Panc1 (cell line): ENCODE results near the gene CTLA4.

Experiments used
- POLR2AphosphoS5 ChIP-seq: IDR thresholded peaks from 2 replicates; pipeline ENCODE4 v1.6.1; 2012; ENCODE audit warnings: mild to moderate bottlenecking, low read depth, low read length, moderate library complexity
- SIN3A ChIP-seq: IDR thresholded peaks from 2 replicates; pipeline ENCODE4 v1.6.1; 2012; ENCODE audit warnings: low read depth, mild to moderate bottlenecking, low read length, moderate library complexity, borderline replicate concordance; ENCODE audit not compliant: insufficient read depth
- TCF7L2 ChIP-seq: IDR thresholded peaks from 2 replicates; pipeline ENCODE4 v1.6.1; 2011; ENCODE audit warnings: mild to moderate bottlenecking, low read depth, low read length, inconsistent platforms
- TF ChIP-seq, protein P1 (sequence below): fragments of 450-650 bp; IDR thresholded peaks from 2 replicates; pipeline ENCODE4 v1.5.1; 2017; ENCODE audit warnings: mild to moderate bottlenecking
- TF ChIP-seq, protein P2 (sequence below), 2 experiments: IDR thresholded peaks; 2 replicates each; pipeline ENCODE4 v1.6.1; 2011 to 2012; ENCODE audit warnings: low read depth in 2 of 2, control low read depth in 1 of 2, low read length in 1 of 2, mild to moderate bottlenecking in 1 of 2, moderate library complexity in 1 of 2; ENCODE audit not compliant: insufficient read depth in 1 of 2

DNA sequence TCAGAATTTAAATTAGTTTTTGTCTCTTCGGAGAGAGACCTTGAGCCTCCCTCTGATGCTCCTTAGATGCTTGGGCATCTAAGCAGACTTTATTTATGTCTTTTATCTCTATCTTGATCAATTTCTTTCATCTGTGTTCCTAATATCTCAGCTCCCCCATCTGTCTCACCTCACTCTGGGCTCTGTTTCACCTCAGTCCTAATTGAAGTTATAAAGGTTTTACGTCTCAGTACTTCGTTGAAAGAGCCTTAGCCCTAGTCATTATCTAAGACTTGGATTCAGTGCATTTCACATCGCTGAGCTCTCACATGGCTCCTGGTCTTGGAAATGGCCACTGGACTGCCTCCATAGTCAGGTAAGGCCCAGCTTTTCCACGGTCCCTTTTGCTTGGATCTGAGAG, 13.8 kb upstream of the CTLA4 start:
- TF ChIP-seq, protein P1, sequence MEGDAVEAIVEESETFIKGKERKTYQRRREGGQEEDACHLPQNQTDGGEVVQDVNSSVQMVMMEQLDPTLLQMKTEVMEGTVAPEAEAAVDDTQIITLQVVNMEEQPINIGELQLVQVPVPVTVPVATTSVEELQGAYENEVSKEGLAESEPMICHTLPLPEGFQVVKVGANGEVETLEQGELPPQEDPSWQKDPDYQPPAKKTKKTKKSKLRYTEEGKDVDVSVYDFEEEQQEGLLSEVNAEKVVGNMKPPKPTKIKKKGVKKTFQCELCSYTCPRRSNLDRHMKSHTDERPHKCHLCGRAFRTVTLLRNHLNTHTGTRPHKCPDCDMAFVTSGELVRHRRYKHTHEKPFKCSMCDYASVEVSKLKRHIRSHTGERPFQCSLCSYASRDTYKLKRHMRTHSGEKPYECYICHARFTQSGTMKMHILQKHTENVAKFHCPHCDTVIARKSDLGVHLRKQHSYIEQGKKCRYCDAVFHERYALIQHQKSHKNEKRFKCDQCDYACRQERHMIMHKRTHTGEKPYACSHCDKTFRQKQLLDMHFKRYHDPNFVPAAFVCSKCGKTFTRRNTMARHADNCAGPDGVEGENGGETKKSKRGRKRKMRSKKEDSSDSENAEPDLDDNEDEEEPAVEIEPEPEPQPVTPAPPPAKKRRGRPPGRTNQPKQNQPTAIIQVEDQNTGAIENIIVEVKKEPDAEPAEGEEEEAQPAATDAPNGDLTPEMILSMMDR = no peak
- TF ChIP-seq TCF7L2 (no peak), POLR2AphosphoS5 (no peak), SIN3A (no peak)
- TF ChIP-seq, protein P2, sequence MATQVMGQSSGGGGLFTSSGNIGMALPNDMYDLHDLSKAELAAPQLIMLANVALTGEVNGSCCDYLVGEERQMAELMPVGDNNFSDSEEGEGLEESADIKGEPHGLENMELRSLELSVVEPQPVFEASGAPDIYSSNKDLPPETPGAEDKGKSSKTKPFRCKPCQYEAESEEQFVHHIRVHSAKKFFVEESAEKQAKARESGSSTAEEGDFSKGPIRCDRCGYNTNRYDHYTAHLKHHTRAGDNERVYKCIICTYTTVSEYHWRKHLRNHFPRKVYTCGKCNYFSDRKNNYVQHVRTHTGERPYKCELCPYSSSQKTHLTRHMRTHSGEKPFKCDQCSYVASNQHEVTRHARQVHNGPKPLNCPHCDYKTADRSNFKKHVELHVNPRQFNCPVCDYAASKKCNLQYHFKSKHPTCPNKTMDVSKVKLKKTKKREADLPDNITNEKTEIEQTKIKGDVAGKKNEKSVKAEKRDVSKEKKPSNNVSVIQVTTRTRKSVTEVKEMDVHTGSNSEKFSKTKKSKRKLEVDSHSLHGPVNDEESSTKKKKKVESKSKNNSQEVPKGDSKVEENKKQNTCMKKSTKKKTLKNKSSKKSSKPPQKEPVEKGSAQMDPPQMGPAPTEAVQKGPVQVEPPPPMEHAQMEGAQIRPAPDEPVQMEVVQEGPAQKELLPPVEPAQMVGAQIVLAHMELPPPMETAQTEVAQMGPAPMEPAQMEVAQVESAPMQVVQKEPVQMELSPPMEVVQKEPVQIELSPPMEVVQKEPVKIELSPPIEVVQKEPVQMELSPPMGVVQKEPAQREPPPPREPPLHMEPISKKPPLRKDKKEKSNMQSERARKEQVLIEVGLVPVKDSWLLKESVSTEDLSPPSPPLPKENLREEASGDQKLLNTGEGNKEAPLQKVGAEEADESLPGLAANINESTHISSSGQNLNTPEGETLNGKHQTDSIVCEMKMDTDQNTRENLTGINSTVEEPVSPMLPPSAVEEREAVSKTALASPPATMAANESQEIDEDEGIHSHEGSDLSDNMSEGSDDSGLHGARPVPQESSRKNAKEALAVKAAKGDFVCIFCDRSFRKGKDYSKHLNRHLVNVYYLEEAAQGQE (IDR thresholded peaks at IDR 0.05; ENCODE audit: insufficient read depth in 1 of 2, low read depth in 2 of 2, low read length in 1 of 2) = no peak
